ENCODE measurements around the gene CACNB3. TPM values are rescaled to one million over a fixed set of nuclear protein-coding genes. Genes with fewer than 3 reads are reported as not detected.
A peak's percentile ranks its signal among the peaks of the same experiment; 100 is the strongest.

CACNB3 gene
- total and polyA plus RNA-seq, 2 of the 8 experiments (the other 6 are each of a cell fraction or from before 2014, with no cell fraction given): 12.5 to 16.0 TPM

DNA sequence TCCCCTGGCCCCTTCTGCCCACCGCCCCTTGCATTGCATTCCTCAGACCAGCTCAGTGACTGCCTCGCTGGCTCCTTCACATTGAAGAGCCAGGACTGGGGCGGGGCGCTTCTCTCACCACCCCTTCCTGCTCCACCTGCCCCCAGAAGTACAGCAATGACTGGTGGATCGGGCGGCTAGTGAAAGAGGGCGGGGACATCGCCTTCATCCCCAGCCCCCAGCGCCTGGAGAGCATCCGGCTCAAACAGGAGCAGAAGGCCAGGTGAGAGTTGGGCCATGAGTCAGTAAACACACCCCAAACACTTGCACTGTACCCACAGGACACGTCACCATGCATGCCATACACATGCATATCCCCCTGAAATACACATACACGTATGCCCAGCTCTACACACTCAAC, 5.8 kb downstream of the CACNB3 start:
- POLR2A ChIA-PET (ENCODE audit: partially characterized antibody): interaction anchor here (0.8 to 7.6 kb wide), 6 partner anchors 8 to 139 kb away, joined by 3 to 47 read pairs (median 4); partner anchors contain the start of gene RND1

More for the DNA sequence above, 5.8 kb downstream of the CACNB3 start:
- H2BK20ac ChIP-seq (ENCODE audit: low read length): no peak overlapping the region
- H3K56ac ChIP-seq (replicated peaks; ENCODE audit: insufficient read length, low read depth, low read length): no peak overlapping the region
- no peak overlapping the region; the same call in 1 of the 2 replicates for H2BK5ac ChIP-seq (ENCODE audit: low read depth, low read length)
- peaks cover 0 to 13% (median 6%) of the 10 kb centered on the region in 4 experiments; a peak in 5 of 7 replicates for H3K27me3 ChIP-seq (replicated peaks in 1 of 4; ENCODE audit: control insufficient read depth in 3 of 4, extremely low read depth in 1 of 4, insufficient read depth in 3 of 4, low read length in 3 of 4)
- no peak overlapping the region for H3K23ac ChIP-seq (ENCODE audit: insufficient read length)
- no peak overlapping the region for H3K27ac ChIP-seq (ENCODE audit: low read depth, low read length)
- H3K4me2 ChIP-seq (ENCODE audit: insufficient read depth in 1 of 2, low read depth in 2 of 2, low read length in 2 of 2): no peak overlapping the region; a peak in 1 of 4 replicates
- H4K20me1 ChIP-seq (replicated peaks in 1 of 2; ENCODE audit: control insufficient read depth in 1 of 2, insufficient read depth in 2 of 2, low read length in 2 of 2): peaks cover 5 to 6% of the 10 kb centered on the region in 2 experiments
- CTCF ChIA-PET (ENCODE audit: partially characterized antibody): interaction anchor here (0.8 to 10.1 kb wide), 7 partner anchors 8 to 157 kb away, joined by 3 to 121 read pairs (median 3); partner anchors contain the start of genes CACNB3 and RND1
- H3K4me1 ChIP-seq (replicated peaks in 1 of 4; ENCODE audit: control insufficient read depth in 3 of 4, insufficient read depth in 4 of 4, low read length in 3 of 4): peaks cover 0 to 13% (median 7%) of the 10 kb centered on the region in 4 experiments; a peak in 4 of 7 replicates
- no peak overlapping the region for H3K4ac ChIP-seq (replicated peaks; ENCODE audit: insufficient read length, low read depth, low read length)
- no peak overlapping the region for H4K91ac ChIP-seq (replicated peaks; ENCODE audit: insufficient read length, low read length)
- no peaks in the 10 kb centered on the region for H3K79me1 ChIP-seq (ENCODE audit: low read depth, low read length)
- DNase-seq (ENCODE audit: low read depth in 1 of 2, low spot score in 2 of 2) (no peak), FAIRE-seq (no peak)
- 53% methylated on average over 12 of the region's 12 CpGs; no CpG with 5 or more reads in 1 of the 2 experiments for WGBS, 2 experiments (ENCODE audit: extremely low coverage in 1 of 2, insufficient coverage in 1 of 2, insufficient read length in 1 of 2, insufficient replicate concordance in 2 of 2, low coverage in 1 of 2, low lambda C conversion rate in 2 of 2, missing lambda C conversion rate in 1 of 2)
- no peak overlapping the region for H2AK5ac ChIP-seq (ENCODE audit: low read depth, low read length)
- no peak overlapping the region for H4K5ac ChIP-seq (ENCODE audit: insufficient read length, low read depth, low read length)
- H2BK15ac ChIP-seq (ENCODE audit: low read length): no peak overlapping the region; the same call in 1 of the 2 replicates
- peaks cover 4 to 18% (median 12%) of the 10 kb centered on the region in 4 experiments; a peak in 7 of 8 replicates for H3K36me3 ChIP-seq (ENCODE audit: control insufficient read depth in 2 of 4, insufficient read depth in 4 of 4, low read length in 3 of 4)
- no peaks in the 10 kb centered on the region for H3K9me3 ChIP-seq (ENCODE audit: insufficient read depth in 2 of 2, low read depth in 1 of 2, low read length in 1 of 2)
- H3K18ac ChIP-seq (ENCODE audit: extremely low read depth, low read length): no peak overlapping the region
- 0 out of 2 replicates have a peak, but pooled peaks have one; percentile 20 for TF ChIP-seq TAF1 (IDR thresholded peaks at IDR 0.05; ENCODE audit: low read depth, low read length)
- TF ChIP-seq, protein P1, sequence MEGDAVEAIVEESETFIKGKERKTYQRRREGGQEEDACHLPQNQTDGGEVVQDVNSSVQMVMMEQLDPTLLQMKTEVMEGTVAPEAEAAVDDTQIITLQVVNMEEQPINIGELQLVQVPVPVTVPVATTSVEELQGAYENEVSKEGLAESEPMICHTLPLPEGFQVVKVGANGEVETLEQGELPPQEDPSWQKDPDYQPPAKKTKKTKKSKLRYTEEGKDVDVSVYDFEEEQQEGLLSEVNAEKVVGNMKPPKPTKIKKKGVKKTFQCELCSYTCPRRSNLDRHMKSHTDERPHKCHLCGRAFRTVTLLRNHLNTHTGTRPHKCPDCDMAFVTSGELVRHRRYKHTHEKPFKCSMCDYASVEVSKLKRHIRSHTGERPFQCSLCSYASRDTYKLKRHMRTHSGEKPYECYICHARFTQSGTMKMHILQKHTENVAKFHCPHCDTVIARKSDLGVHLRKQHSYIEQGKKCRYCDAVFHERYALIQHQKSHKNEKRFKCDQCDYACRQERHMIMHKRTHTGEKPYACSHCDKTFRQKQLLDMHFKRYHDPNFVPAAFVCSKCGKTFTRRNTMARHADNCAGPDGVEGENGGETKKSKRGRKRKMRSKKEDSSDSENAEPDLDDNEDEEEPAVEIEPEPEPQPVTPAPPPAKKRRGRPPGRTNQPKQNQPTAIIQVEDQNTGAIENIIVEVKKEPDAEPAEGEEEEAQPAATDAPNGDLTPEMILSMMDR (IDR thresholded peaks at IDR 0.05; ENCODE audit: control extremely low read depth in 1 of 3, insufficient read depth in 1 of 3, low read depth in 1 of 3, low read length in 3 of 3): no peak
- H2BK12ac ChIP-seq (ENCODE audit: low read depth, low read length): no peak overlapping the region
- H3K9ac ChIP-seq (replicated peaks in 1 of 4; ENCODE audit: extremely low read depth in 1 of 4, low read depth in 3 of 4, low read length in 3 of 4): no peak overlapping the region
- no peak overlapping the region for H4K8ac ChIP-seq (ENCODE audit: extremely low read depth, insufficient read depth, low read length)
- no peaks in the 10 kb centered on the region for H3K79me2 ChIP-seq (ENCODE audit: control insufficient read depth in 1 of 2, insufficient read depth in 2 of 2, low read length in 2 of 2)
- H3K14ac ChIP-seq (ENCODE audit: insufficient read length): no peak overlapping the region
- H2BK120ac ChIP-seq (replicated peaks; ENCODE audit: low read depth, low read length): no peak overlapping the region
- peaks cover 4% of the 10 kb centered on the region for H3K23me2 ChIP-seq (ENCODE audit: low read depth, low read length)
- no peak overlapping the region for H3K4me3 ChIP-seq (ENCODE audit: extremely low read depth in 1 of 4, insufficient read depth in 2 of 4, low read depth in 3 of 4, low read length in 4 of 4)
- H2AFZ ChIP-seq (ENCODE audit: low read length): no peak overlapping the region

All from H1 (cell line).